K562 (cell line): ENCODE results near the gene PHF21A.

Experiments used
- CTCF ChIP-seq, 3 experiments: IDR thresholded peaks in 2 of 3; conservative IDR thresholded peaks in 1 of 3; 2 replicates each; pipeline ENCODE4 v1.5.1; 2011 to 2012; ENCODE audit warnings: low read length in 3 of 3, mild to moderate bottlenecking in 3 of 3, control low read depth in 2 of 3, improper control_type of control experiment in 1 of 3, inconsistent platforms in 1 of 3, low read depth in 1 of 3, mixed read lengths in 1 of 3, moderate library complexity in 1 of 3; ENCODE audit not compliant: insufficient read depth in 2 of 3
- HCFC1 ChIP-seq: IDR thresholded peaks from 2 replicates; pipeline ENCODE4 v1.6.1; 2012; ENCODE audit warnings: low read depth, low read length, improper control_type of control experiment
- HDAC1 ChIP-seq, 2 experiments: fragments of 450-650 bp; IDR thresholded peaks; 2 replicates each; pipeline ENCODE4 v1.6.1; 2016 to 2017; ENCODE audit warnings: inconsistent platforms in 1 of 2, mild to moderate bottlenecking in 1 of 2, moderate library complexity in 1 of 2
- RAD21 ChIP-seq, 2 experiments: fragments of 250-450 bp in 1 of 2; fragments of 450-650 bp in 1 of 2; sonication (Bioruptor Pico) in 1 of 2; formaldehyde crosslinking in 1 of 2; IDR thresholded peaks in 1 of 2; conservative IDR thresholded peaks in 1 of 2; 2 replicates each; pipeline versions ENCODE4 v1.4.0 to v1.8.0; 2020 to 2022; ENCODE audit warnings: mild to moderate bottlenecking in 2 of 2, moderate library complexity in 1 of 2
- ZBTB26 ChIP-seq: fragments of 450-650 bp; formaldehyde crosslinking; IDR thresholded peaks from 2 replicates; pipeline ENCODE4 v1.4.0; 2022; ENCODE audit warnings: missing genetic modification characterization

- TF ChIP-seq HCFC1, result no peak
- TF ChIP-seq RAD21 (CRISPR knock-in tag; conservative IDR thresholded peaks at IDR 0.05 in 1 of 2, IDR thresholded peaks at IDR 0.05 in 1 of 2), result no peak
- no peak for TF ChIP-seq HDAC1 (IDR thresholded peaks at IDR 0.05)
- TF ChIP-seq ZBTB26 (CRISPR knock-in tag), result no peak
- TF ChIP-seq CTCF (IDR thresholded peaks at IDR 0.05 in 2 of 3, conservative IDR thresholded peaks at IDR 0.05 in 1 of 3; ENCODE audit: insufficient read depth in 2 of 3, low read depth in 1 of 3, low read length in 3 of 3), result no peak
Measured at GRCh38 chr11:46036009-46036408, 85.2 kb downstream of the PHF21A start.
